Fibroblast of lung (primary cell): ENCODE measurements around the gene UBE2D2. TPM values are rescaled to one million over a fixed set of nuclear protein-coding genes. Genes with fewer than 3 reads are reported as not detected.

Experiments
- DNase-seq, 2 donors: peaks; one replicate each; pipeline versions ENCODE4 v3.0.0 to v3.0.0-alpha.2; 2010; ENCODE audit warnings: low read depth in 2 of 2
- H2AFZ ChIP-seq: 2 replicates; pipeline ENCODE4 v1.5.1; 2012; ENCODE audit warnings: low read length, control low read depth, inconsistent platforms
- H3K27ac ChIP-seq: 2 replicates; pipeline ENCODE4 v1.5.1; 2011; ENCODE audit warnings: low read length, control low read depth; ENCODE audit not compliant: insufficient read depth
- H3K27me3 ChIP-seq: 2 replicates; pipeline ENCODE4 v1.5.1; 2011; ENCODE audit warnings: mild to moderate bottlenecking, low read length; ENCODE audit not compliant: control insufficient read depth, insufficient read depth
- H3K36me3 ChIP-seq: 2 replicates; pipeline ENCODE4 v1.5.1; 2011; ENCODE audit warnings: low read length; ENCODE audit not compliant: control insufficient read depth, insufficient read depth
- H3K4me1 ChIP-seq: 2 replicates; pipeline ENCODE4 v1.5.1; 2011; ENCODE audit warnings: low read length; ENCODE audit not compliant: control insufficient read depth, insufficient read depth; ENCODE audit errors: extremely low read depth
- H3K4me2 ChIP-seq: 2 replicates; pipeline ENCODE4 v1.5.1; 2011; ENCODE audit warnings: low read length, control low read depth; ENCODE audit not compliant: insufficient read depth; ENCODE audit errors: extremely low read depth
- H3K4me3 ChIP-seq, 4 experiments: fragments of 200-600 bp in 1 of 4; sonication (generic) in 1 of 4; replicated peaks in 1 of 4; 2 replicates each; pipeline ENCODE4 v1.5.1; 2011 to 2016; ENCODE audit warnings: low read length in 4 of 4, low read depth in 3 of 4, mild to moderate bottlenecking in 3 of 4, control low read depth in 2 of 4, inconsistent platforms in 1 of 4, mixed read lengths in 1 of 4; ENCODE audit not compliant: insufficient read depth in 1 of 4; ENCODE audit errors: control extremely low read depth in 1 of 4
- H3K79me2 ChIP-seq: 2 replicates; pipeline ENCODE4 v1.5.1; 2012; ENCODE audit warnings: mild to moderate bottlenecking, low read length, inconsistent platforms; ENCODE audit not compliant: control insufficient read depth, insufficient read depth
- H3K9ac ChIP-seq: 2 replicates; pipeline ENCODE4 v1.5.1; 2011; ENCODE audit warnings: mild to moderate bottlenecking, low read length, control low read depth; ENCODE audit not compliant: insufficient read depth
- H3K9me3 ChIP-seq: 2 replicates; pipeline ENCODE4 v1.5.1; 2012; ENCODE audit warnings: low read depth, low read length; ENCODE audit not compliant: control insufficient read depth, insufficient read depth
- H4K20me1 ChIP-seq: 2 replicates; pipeline ENCODE4 v1.5.1; 2011; ENCODE audit warnings: low read length; ENCODE audit not compliant: control insufficient read depth, insufficient read depth; ENCODE audit errors: extremely low read depth
- EZH2 ChIP-seq: IDR thresholded peaks from 2 replicates; pipeline ENCODE4 v1.5.1; 2012; ENCODE audit warnings: low read length, control low read depth, mild to moderate bottlenecking; ENCODE audit errors: missing control alignments
- polyA plus RNA-seq, 2 donors: library from polyadenylated mRNA; depleted of rRNA in 1 of 2; stranded (reverse) in 1 of 2; unstranded in 1 of 2; fragments of >200 nt; gene quantifications; 2 replicates each; pipeline ENCODE4 v1.2.1, GENCODE V29; 2011 to 2012; ENCODE audit warnings: missing spikeins in 1 of 2
- total RNA-seq: library from RNA; depleted of rRNA; stranded (reverse); fragments of >200 nt; gene quantifications from 2 replicates; pipeline ENCODE4 v1.2.1, GENCODE V29; 2014
- TF ChIP-seq, protein P1 (sequence below), 2 donors: IDR thresholded peaks in 1 of 2; conservative IDR thresholded peaks in 1 of 2; 1 replicate in 1 of 2; 2 replicates in 1 of 2; pipeline ENCODE4 v1.5.1; 2011 to 2012; ENCODE audit warnings: low read length in 2 of 2, control low read depth in 1 of 2, inconsistent platforms in 1 of 2, low read depth in 1 of 2, mild to moderate bottlenecking in 1 of 2

Gene UBE2D2
- total and polyA plus RNA-seq, 2 donors (not counting 1 experiment from before 2014, with no cell fraction given): 56.5 to 62.9 TPM

DNA sequence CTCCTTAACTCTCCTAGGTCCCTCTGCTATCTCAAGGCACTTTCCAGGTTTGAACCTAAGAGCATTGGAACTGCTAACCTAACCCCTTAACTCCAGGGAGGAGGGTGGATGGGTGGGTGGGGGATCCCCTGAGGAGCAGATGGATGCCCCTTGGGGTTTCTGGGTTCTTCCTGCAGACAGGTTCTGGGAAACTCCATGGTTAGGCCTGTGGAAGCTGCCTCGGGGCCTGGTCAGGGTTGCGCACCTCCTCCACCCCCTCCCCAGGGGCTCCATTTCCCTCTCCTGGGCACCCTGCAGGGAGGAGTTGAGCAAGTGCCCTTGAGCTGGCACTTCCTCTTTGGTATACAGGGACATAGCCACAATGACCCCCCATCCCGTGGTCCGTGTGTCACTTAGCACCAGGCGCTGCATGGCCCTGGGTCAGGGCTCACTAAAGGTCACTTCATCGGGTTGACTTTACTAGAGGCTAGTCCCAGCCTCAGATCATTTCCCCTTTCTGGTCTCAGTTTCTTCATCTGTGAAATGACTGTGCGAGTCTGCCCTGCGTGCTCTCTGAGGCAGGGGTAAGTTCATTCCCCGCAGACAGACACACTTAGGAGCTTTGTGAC lies 103.1 kb downstream of the UBE2D2 start:
- DNase-seq: no peak
- peaks cover 13% of the 10 kb centered on the region for H3K79me2 ChIP-seq
- H3K27me3 ChIP-seq: no peaks in the 10 kb centered on the region
- no peak overlapping the region for H3K27ac ChIP-seq
- peaks cover 34% of the 10 kb centered on the region for H3K4me1 ChIP-seq
- no peak overlapping the region for H2AFZ ChIP-seq
- no peaks in the 10 kb centered on the region for H3K36me3 ChIP-seq
- H3K9ac ChIP-seq: no peak overlapping the region
- no peak overlapping the region for H3K4me2 ChIP-seq
- H4K20me1 ChIP-seq: no peaks in the 10 kb centered on the region
- H3K9me3 ChIP-seq: no peaks in the 10 kb centered on the region
- TF ChIP-seq, protein P1, sequence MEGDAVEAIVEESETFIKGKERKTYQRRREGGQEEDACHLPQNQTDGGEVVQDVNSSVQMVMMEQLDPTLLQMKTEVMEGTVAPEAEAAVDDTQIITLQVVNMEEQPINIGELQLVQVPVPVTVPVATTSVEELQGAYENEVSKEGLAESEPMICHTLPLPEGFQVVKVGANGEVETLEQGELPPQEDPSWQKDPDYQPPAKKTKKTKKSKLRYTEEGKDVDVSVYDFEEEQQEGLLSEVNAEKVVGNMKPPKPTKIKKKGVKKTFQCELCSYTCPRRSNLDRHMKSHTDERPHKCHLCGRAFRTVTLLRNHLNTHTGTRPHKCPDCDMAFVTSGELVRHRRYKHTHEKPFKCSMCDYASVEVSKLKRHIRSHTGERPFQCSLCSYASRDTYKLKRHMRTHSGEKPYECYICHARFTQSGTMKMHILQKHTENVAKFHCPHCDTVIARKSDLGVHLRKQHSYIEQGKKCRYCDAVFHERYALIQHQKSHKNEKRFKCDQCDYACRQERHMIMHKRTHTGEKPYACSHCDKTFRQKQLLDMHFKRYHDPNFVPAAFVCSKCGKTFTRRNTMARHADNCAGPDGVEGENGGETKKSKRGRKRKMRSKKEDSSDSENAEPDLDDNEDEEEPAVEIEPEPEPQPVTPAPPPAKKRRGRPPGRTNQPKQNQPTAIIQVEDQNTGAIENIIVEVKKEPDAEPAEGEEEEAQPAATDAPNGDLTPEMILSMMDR (conservative IDR thresholded peaks at IDR 0.05 in 1 of 2, IDR thresholded peaks at IDR 0.05 in 1 of 2; ENCODE audit: low read depth in 1 of 2, low read length in 2 of 2): no peak
- TF ChIP-seq EZH2: no peak
- no peak overlapping the region for H3K4me3 ChIP-seq

DNA sequence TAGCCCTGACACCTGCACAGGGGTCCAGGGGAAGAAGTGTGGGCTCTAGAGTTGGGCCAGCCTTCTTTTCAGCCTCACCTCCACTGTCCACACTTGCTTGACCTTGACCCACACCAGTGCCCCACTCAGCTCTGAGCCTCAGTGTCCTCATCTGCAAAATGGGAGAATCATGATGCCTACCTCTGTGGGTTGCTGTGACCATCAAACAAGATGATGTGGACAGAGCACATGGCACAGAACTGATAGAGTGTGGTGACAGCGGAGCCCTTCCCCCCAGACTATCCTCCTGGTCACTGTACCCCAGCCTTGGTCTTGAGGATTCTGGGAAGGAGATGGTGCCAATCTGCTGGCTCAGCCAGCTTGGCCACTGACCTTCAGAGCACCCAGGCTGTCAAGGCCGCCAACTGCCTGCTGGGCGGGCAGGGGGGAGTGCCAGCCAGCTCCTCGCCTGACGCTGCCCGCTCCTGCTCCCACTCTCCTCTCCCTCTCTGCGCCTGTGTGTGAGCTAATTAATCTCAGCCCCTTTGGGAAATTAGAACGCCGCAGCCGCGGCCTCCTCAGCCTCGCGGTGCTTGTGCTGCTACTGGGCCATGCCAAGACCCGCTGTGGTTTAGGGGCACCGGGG lies 103.7 kb downstream of the UBE2D2 start:
- DNase-seq: no peak
- no peak for TF ChIP-seq EZH2
- TF ChIP-seq, protein P1 (conservative IDR thresholded peaks at IDR 0.05 in 1 of 2, IDR thresholded peaks at IDR 0.05 in 1 of 2; ENCODE audit: low read depth in 1 of 2, low read length in 2 of 2): no peak
- no peak overlapping the region for H3K9ac ChIP-seq
- no peaks in the 10 kb centered on the region for H3K27me3 ChIP-seq
- H2AFZ ChIP-seq: no peak overlapping the region
- H3K27ac ChIP-seq: no peak overlapping the region
- no peaks in the 10 kb centered on the region for H3K9me3 ChIP-seq
- H3K4me3 ChIP-seq: no peak overlapping the region
- no peaks in the 10 kb centered on the region for H4K20me1 ChIP-seq
- no peak overlapping the region for H3K4me2 ChIP-seq
- H3K79me2 ChIP-seq: peaks cover 17% of the 10 kb centered on the region
- no peaks in the 10 kb centered on the region for H3K36me3 ChIP-seq
- peaks cover 27% of the 10 kb centered on the region for H3K4me1 ChIP-seq

DNA sequence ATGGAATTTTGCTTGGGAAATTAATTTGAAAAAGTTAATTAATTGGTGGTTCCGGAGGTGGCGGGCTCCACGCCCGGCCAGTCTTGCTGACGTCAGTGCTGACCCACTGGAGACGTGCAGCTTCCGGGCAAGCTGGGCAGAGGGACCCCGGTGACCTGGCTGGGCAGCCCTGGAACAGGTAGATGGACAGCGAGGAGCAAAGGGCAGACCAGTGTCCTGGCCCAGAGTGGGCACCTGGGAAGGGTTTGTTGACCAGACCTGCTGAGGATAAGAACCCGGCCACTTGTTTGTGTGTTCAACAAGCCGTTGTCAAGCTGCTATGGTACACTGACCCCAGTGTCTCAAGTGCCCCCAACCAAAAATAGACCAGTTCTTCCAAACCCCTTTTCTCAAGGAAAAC lies 104.5 kb downstream of the UBE2D2 start:
- no peak overlapping the region for H3K9ac ChIP-seq
- no peaks in the 10 kb centered on the region for H4K20me1 ChIP-seq

More for the DNA sequence above, 104.5 kb downstream of the UBE2D2 start:
- peaks cover 20% of the 10 kb centered on the region for H3K79me2 ChIP-seq
- H2AFZ ChIP-seq: no peak overlapping the region
- no peaks in the 10 kb centered on the region for H3K27me3 ChIP-seq
- TF ChIP-seq, protein P1 (conservative IDR thresholded peaks at IDR 0.05 in 1 of 2, IDR thresholded peaks at IDR 0.05 in 1 of 2; ENCODE audit: low read depth in 1 of 2, low read length in 2 of 2): no peak
- no peak for TF ChIP-seq EZH2
- no peaks in the 10 kb centered on the region for H3K36me3 ChIP-seq
- no peak overlapping the region for H3K4me2 ChIP-seq
- H3K27ac ChIP-seq: no peak overlapping the region
- peaks cover 22% of the 10 kb centered on the region for H3K4me1 ChIP-seq
- no peaks in the 10 kb centered on the region for H3K9me3 ChIP-seq
- DNase-seq: no peak
- no peak overlapping the region for H3K4me3 ChIP-seq
